ENCODE measurements around the gene ADAMTS14. TPM values are rescaled to one million over a fixed set of nuclear protein-coding genes. Genes with fewer than 3 reads are reported as not detected.

ADAMTS14 gene
- total RNA-seq, 1 experiment from 2014 or later = 2.1 TPM

- no peak; the same call in 1 of the 2 replicates for ATAC-seq
- no peak for TF ChIP-seq ETV6 (CRISPR knock-in tag; IDR thresholded peaks at IDR 0.05)
- no peak for TF ChIP-seq KAT7 (CRISPR knock-in tag; IDR thresholded peaks at IDR 0.05; ENCODE audit: borderline replicate concordance)
- TF ChIP-seq GRHL2 (CRISPR knock-in tag; IDR thresholded peaks at IDR 0.05; ENCODE audit: insufficient replicate concordance, severe bottlenecking) = no peak
- H3K36me3 Mint-ChIP-seq = no peaks in the 10 kb centered on the region
- no peaks in the 10 kb centered on the region for H3K27me3 Mint-ChIP-seq (ENCODE audit: low read depth)
- ChIA-PET POLR2A (no interaction called here), CTCF (interaction anchor here (1.0 kb wide), 1 partner anchor 10 kb away, joined by 3 read pairs; no protein-coding TSS in a partner anchor)
- H3K9me3 Mint-ChIP-seq = no peaks in the 10 kb centered on the region
- DNase-seq (ENCODE audit: low spot score) = no peak
- no peak overlapping the region for H3K4me3 Mint-ChIP-seq
- no peak overlapping the region for H3K27ac Mint-ChIP-seq
- H3K4me1 Mint-ChIP-seq = peaks cover 22% of the 10 kb centered on the region
These were observed 23.1 kb downstream of the ADAMTS14 start for GRCh38 chr10:70695241-70696030.

- no peak for ATAC-seq
- no peaks in the 10 kb centered on the region for H3K9me3 Mint-ChIP-seq
- CTCF ChIA-PET = no interaction called here
- H3K27me3 Mint-ChIP-seq (ENCODE audit: low read depth) = no peaks in the 10 kb centered on the region
- no peak for DNase-seq (ENCODE audit: low spot score)
- peaks cover 7% of the 10 kb centered on the region for H3K4me1 Mint-ChIP-seq
- TF ChIP-seq NFE2L1 (CRISPR knock-in tag; IDR thresholded peaks at IDR 0.05) = no peak
- no peak for TF ChIP-seq CBFB (CRISPR knock-in tag; IDR thresholded peaks at IDR 0.05; ENCODE audit: low read depth)
- TF ChIP-seq ZNF317 (CRISPR knock-in tag; IDR thresholded peaks at IDR 0.05; ENCODE audit: borderline replicate concordance, low read depth) = no peak
- TF ChIP-seq ZSCAN18 (CRISPR knock-in tag; IDR thresholded peaks at IDR 0.05) = no peak
- no peak for TF ChIP-seq JUN (CRISPR knock-in tag; IDR thresholded peaks at IDR 0.05)
- no peak for TF ChIP-seq ZNF396 (CRISPR knock-in tag; IDR thresholded peaks at IDR 0.05; ENCODE audit: borderline replicate concordance)
- TF ChIP-seq CTCF (IDR thresholded peaks at IDR 0.05) = no peak
- TF ChIP-seq MXD4 (CRISPR knock-in tag; IDR thresholded peaks at IDR 0.05; ENCODE audit: borderline replicate concordance) = no peak
- no peak for TF ChIP-seq RELA (CRISPR knock-in tag; IDR thresholded peaks at IDR 0.05; ENCODE audit: borderline replicate concordance)
- no peaks in the 10 kb centered on the region for H3K36me3 Mint-ChIP-seq
- H3K27ac Mint-ChIP-seq = no peak overlapping the region
- POLR2A ChIA-PET = interaction anchor here (0.5 kb wide), 1 partner anchor 74 kb away, joined by 3 read pairs; no protein-coding TSS in a partner anchor
- no peak overlapping the region for H3K4me3 Mint-ChIP-seq
These were observed 25.9 kb downstream of the ADAMTS14 start for GRCh38 chr10:70698211-70698610.

GRCh38 chr10:70699063-70699658 is 26.9 kb downstream of the ADAMTS14 start:
- Mint-ChIP-seq H3K9me3 (no peaks in the 10 kb centered on the region), H3K27ac (no peak overlapping the region), H3K4me1 (peaks cover 7% of the 10 kb centered on the region), H3K27me3 (ENCODE audit: low read depth) (no peaks in the 10 kb centered on the region), H3K36me3 (no peaks in the 10 kb centered on the region), H3K4me3 (no peak overlapping the region)
- no peak for ATAC-seq
- DNase-seq (ENCODE audit: low spot score) = no peak
- ChIA-PET CTCF (no interaction called here), POLR2A (interaction anchor here (0.5 kb wide), 1 partner anchor 75 kb away, joined by 3 read pairs; no protein-coding TSS in a partner anchor)
- no peak for TF ChIP-seq CREM (CRISPR knock-in tag; IDR thresholded peaks at IDR 0.05)
- no peak for TF ChIP-seq CREB1 (CRISPR knock-in tag; IDR thresholded peaks at IDR 0.05)
- TF ChIP-seq GTF2I (CRISPR knock-in tag; conservative IDR thresholded peaks at IDR 0.05) = no peak
- no peak for TF ChIP-seq TCF7 (CRISPR knock-in tag; IDR thresholded peaks at IDR 0.05; ENCODE audit: low read depth)
- TF ChIP-seq PRRX2 (CRISPR knock-in tag; IDR thresholded peaks at IDR 0.05) = no peak
- no peak for TF ChIP-seq RELA (CRISPR knock-in tag; IDR thresholded peaks at IDR 0.05; ENCODE audit: borderline replicate concordance)
- no peak for TF ChIP-seq ZNF512 (CRISPR knock-in tag; IDR thresholded peaks at IDR 0.05; ENCODE audit: borderline replicate concordance)
- no peak for TF ChIP-seq SP1 (CRISPR knock-in tag; conservative IDR thresholded peaks at IDR 0.05)
- no peak for TF ChIP-seq NFYB (CRISPR knock-in tag; conservative IDR thresholded peaks at IDR 0.05; ENCODE audit: low read depth)
- no peak for TF ChIP-seq ETV6 (CRISPR knock-in tag; IDR thresholded peaks at IDR 0.05)
- no peak for TF ChIP-seq STAT6 (CRISPR knock-in tag; conservative IDR thresholded peaks at IDR 0.05; ENCODE audit: low read depth)
- no peak for TF ChIP-seq ESRRA (CRISPR knock-in tag; IDR thresholded peaks at IDR 0.05; ENCODE audit: borderline replicate concordance)

All from WTC11 (cell line).